Activated CD4-positive, alpha-beta T cell treated with anti-CD3 and anti-CD28 coated beads, Interleukin-2, amount 10 ng/mL, durations not matched to agents 7 days and 5 days (primary cell): ENCODE results near the gene OSBPL10. TPM values are rescaled to one million over a fixed set of nuclear protein-coding genes. Genes with fewer than 3 reads are reported as not detected.

ENCODE experiments used
- CTCF ChIA-PET: fragments of 350-600 bp; sonication (Branson Sonifier 250); formaldehyde crosslinking; loops from one replicate; lab custom pipeline; 2021; ENCODE audit warnings: antibody characterized with exemption; lab: Charles Lee
- POLR2A ChIA-PET: fragments of 350-600 bp; sonication (Branson Sonifier 250); formaldehyde crosslinking; loops from one replicate; lab custom pipeline; 2021; ENCODE audit warnings: antibody characterized with exemption; lab: Charles Lee
- DNase-seq: peaks from one replicate; pipeline ENCODE4 v3.0.0-alpha.2; 2020
- H3K27ac Mint-ChIP-seq: one replicate; pipeline ENCODE4 v1.8.0; 2021; ENCODE audit warnings: mild to moderate bottlenecking, moderate library complexity, mixed read lengths
- H3K27me3 Mint-ChIP-seq: one replicate; pipeline ENCODE4 v1.8.0; 2021; ENCODE audit warnings: mixed read lengths
- H3K36me3 Mint-ChIP-seq: one replicate; pipeline ENCODE4 v1.8.0; 2021; ENCODE audit warnings: low read depth, mixed read lengths
- H3K4me1 Mint-ChIP-seq: one replicate; pipeline ENCODE4 v1.8.0; 2021; ENCODE audit warnings: mixed read lengths
- H3K4me3 Mint-ChIP-seq: one replicate; pipeline ENCODE4 v1.8.0; 2021; ENCODE audit warnings: mild to moderate bottlenecking, moderate library complexity, mixed read lengths
- H3K9me3 Mint-ChIP-seq: one replicate; pipeline ENCODE4 v1.8.0; 2021; ENCODE audit warnings: mixed read lengths
- total RNA-seq, 2 experiments: library from RNA; stranded (reverse); gene quantifications; one replicate each; pipeline ENCODE4 v1.2.3, GENCODE V29; 2021

Gene OSBPL10
- total RNA-seq, 2 experiments from 2014 or later, result 0.89 to 1.1 TPM

DNA sequence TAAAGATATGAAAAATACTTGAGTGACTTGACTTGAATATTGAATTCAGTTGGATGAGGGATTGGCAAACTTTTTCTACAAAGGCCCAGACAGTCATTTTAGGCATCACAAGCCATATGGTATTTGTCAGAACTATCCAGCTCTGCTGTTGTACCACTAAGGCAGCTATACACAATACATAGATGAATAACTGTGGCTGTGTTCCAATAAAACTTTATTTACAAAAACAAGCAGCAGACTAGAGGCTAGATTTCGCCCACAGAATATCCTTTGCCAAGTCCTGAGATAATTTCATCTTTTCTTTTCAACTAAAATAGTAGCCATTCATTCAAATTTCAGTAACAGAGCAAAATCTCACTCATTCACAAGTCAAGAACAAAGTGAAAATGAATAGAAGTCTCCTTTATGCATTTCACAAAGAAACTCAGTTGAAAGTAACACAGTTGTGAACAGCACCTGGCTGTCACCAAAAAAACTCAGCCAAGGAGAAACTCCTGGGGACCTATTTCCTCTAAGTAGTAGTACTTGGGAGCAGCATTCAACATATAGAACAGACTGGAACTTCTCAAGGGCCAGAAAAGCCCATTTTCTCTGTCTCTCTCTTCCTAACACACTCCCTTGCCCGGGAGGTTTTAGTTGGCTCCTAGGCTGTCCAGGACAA, 56.3 kb downstream of the OSBPL10 start:
- peaks cover 8% of the 10 kb centered on the region for H3K36me3 Mint-ChIP-seq
- no peaks in the 10 kb centered on the region for H3K27me3 Mint-ChIP-seq
- no peak overlapping the region for H3K27ac Mint-ChIP-seq
- peaks cover 19% of the 10 kb centered on the region for H3K9me3 Mint-ChIP-seq
- H3K4me1 Mint-ChIP-seq, result peaks cover 22% of the 10 kb centered on the region
- no peak for DNase-seq
- ChIA-PET CTCF (interaction anchor here (0.6 kb wide), 1 partner anchor 46 kb away, joined by 3 read pairs; no protein-coding TSS in a partner anchor), POLR2A (no interaction called here)
- no peak overlapping the region for H3K4me3 Mint-ChIP-seq

DNA sequence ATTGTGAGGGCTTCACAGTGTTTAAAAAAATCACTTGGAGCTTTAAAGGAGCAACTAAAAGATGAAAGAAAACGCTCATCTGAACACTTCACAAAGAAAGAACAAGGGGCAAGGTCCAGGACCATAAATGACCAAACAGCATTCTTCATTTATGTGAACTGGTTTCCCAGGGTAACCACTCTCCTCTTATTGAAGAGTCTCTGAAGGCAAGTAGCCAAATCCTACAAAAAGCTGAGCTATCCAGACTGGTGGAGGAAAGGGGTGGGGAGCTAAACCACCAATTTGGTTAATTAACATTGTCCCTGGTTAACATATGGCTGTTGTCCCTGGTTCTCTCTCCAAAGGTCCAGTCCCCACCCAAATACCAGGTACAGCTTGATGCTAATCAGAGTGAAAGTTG, 58.1 kb downstream of the OSBPL10 start:
- H3K4me3 Mint-ChIP-seq, result no peak overlapping the region
- no peaks in the 10 kb centered on the region for H3K27me3 Mint-ChIP-seq
- H3K9me3 Mint-ChIP-seq, result peaks cover 32% of the 10 kb centered on the region
- H3K27ac Mint-ChIP-seq, result no peak overlapping the region
- peaks cover 14% of the 10 kb centered on the region for H3K36me3 Mint-ChIP-seq
- POLR2A ChIA-PET, result interaction anchor here (0.6 kb wide), 1 partner anchor 25 kb away, joined by 3 read pairs; no protein-coding TSS in a partner anchor
- CTCF ChIA-PET, result interaction anchor here (1.3 kb wide), 1 partner anchor 11 kb away, joined by 4 read pairs; no protein-coding TSS in a partner anchor
- H3K4me1 Mint-ChIP-seq, result peaks cover 35% of the 10 kb centered on the region
- DNase-seq, result no peak

DNA sequence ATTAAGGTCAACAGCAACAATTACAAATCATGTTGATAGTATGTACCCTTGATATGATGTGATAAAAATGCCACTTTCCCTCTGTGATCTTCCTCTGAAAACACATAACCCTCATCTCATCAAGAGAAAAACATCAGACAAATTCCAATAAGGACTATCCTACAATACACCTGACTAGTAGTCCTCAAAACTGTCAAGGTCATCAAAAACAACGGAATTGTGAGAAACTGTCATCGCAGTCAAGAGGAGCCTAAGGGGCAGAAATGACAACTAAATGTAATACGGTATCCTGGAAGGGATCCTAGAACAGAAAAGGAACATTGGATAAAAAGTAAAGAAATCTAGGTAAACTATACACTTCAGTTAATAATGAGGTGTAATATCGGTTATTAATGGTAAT, 59.2 kb downstream of the OSBPL10 start:
- no peak overlapping the region for H3K27ac Mint-ChIP-seq
- CTCF ChIA-PET, result no interaction called here
- POLR2A ChIA-PET, result no interaction called here
- H3K4me3 Mint-ChIP-seq, result no peak overlapping the region
- H3K36me3 Mint-ChIP-seq, result peaks cover 14% of the 10 kb centered on the region
- no peaks in the 10 kb centered on the region for H3K27me3 Mint-ChIP-seq
- H3K4me1 Mint-ChIP-seq, result peaks cover 36% of the 10 kb centered on the region
- H3K9me3 Mint-ChIP-seq, result peaks cover 32% of the 10 kb centered on the region
- no peak for DNase-seq

DNA sequence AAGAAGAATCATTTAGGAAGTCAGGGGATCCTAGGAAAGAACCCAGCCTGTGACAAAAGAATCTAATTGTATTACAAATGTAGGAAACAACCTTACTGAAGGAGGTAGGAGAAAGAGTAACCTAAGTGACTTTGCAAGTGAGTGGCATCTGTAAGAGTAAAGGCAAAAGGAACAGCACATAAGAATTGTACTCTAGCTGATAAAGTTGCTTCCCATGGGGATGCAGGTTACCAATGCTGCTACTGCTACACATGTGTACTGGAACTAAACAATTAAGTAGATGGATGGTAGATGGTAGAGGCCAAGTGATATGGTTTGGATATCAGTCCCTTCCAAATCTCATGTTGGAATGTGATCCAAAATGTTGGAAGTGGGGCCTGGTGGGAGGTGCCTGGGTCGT, 60.8 kb downstream of the OSBPL10 start:
- Mint-ChIP-seq H3K27ac (no peak overlapping the region), H3K4me3 (no peak overlapping the region), H3K4me1 (peaks cover 42% of the 10 kb centered on the region), H3K9me3 (peaks cover 34% of the 10 kb centered on the region), H3K36me3 (peaks cover 14% of the 10 kb centered on the region), H3K27me3 (no peaks in the 10 kb centered on the region)
- ChIA-PET POLR2A (no interaction called here), CTCF (no interaction called here)
- no peak for DNase-seq

DNA sequence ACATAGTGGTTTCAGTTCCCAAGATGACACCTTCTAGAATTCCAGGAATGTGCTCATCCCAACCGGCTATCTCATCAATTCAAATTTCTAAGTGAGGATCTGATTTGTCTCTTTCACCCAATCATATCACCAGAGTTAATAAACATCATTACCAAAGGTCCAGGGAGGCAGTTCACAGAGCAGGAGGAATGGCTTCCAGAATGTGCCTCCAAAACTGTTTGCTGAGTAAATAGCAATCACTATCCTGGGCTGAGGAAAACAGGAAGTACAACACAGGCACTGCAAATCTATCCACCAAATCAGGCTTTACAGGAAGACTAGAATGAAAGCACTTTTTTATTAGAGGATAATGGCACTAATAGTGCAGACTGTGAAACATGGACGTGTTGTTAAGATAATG, 61.5 kb downstream of the OSBPL10 start:
- ChIA-PET POLR2A (no interaction called here), CTCF (no interaction called here)
- Mint-ChIP-seq H3K36me3 (peaks cover 14% of the 10 kb centered on the region), H3K27ac (no peak overlapping the region), H3K27me3 (no peaks in the 10 kb centered on the region), H3K9me3 (peaks cover 36% of the 10 kb centered on the region), H3K4me3 (no peak overlapping the region), H3K4me1 (peaks cover 39% of the 10 kb centered on the region)
- DNase-seq, result no peak

DNA sequence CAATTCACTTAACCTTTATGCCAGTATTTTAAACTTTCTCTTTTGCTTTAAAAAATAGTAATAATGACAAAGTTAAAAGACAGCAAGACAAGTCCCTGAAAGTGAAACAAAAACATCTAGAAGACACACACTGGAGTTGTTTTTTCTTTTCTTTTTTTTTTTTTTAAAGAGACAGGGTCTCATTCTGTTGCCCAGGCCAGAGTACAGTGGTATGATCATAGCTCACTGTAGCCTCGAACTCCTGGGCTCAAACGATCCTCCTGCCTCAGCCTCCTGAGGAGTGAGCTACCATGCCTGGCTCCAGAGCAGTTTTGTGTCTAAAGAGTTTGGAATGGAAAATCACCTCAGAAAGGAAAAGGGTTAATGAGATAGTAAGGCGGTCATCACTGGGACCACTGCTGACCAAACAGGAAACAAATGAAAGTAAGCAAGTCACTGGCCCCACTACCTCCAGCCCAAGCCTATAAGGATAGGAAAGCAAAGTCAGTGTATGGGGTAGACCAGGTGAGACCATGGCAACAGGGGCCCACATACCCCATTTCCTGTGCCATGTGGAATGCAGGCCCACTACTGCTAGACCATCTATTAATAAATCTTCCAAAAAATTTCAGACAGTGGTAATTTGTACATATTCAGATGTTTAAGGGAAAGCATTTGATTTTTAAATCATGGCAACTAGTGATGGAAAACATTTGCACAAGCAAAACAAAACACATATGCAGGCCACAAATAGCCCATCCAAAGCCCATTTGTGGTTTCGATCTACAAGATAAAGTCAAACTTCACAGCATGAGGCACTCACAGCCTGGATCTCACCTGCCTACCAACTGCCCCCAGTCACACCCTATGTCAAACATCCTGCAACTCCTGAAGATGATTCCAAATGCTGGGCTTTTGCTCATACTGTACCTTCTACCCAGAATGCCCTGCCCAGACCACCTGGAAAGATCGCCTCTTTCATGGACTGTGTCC, 62.6 kb downstream of the OSBPL10 start:
- Mint-ChIP-seq H3K27ac (peak overlapping the region; percentile 91), H3K36me3 (peaks cover 14% of the 10 kb centered on the region), H3K4me1 (peaks cover 39% of the 10 kb centered on the region), H3K4me3 (peak overlapping the region; percentile 44), H3K9me3 (peaks cover 36% of the 10 kb centered on the region), H3K27me3 (no peaks in the 10 kb centered on the region)
- ChIA-PET CTCF (interaction anchor here (0.6 to 1.4 kb wide), 2 partner anchors 21 to 29 kb away, joined by 3 read pairs; no protein-coding TSS in a partner anchor), POLR2A (interaction anchor here (0.6 kb wide), 1 partner anchor 274 kb away, joined by 3 read pairs; no protein-coding TSS in a partner anchor)
- no peak for DNase-seq

DNA sequence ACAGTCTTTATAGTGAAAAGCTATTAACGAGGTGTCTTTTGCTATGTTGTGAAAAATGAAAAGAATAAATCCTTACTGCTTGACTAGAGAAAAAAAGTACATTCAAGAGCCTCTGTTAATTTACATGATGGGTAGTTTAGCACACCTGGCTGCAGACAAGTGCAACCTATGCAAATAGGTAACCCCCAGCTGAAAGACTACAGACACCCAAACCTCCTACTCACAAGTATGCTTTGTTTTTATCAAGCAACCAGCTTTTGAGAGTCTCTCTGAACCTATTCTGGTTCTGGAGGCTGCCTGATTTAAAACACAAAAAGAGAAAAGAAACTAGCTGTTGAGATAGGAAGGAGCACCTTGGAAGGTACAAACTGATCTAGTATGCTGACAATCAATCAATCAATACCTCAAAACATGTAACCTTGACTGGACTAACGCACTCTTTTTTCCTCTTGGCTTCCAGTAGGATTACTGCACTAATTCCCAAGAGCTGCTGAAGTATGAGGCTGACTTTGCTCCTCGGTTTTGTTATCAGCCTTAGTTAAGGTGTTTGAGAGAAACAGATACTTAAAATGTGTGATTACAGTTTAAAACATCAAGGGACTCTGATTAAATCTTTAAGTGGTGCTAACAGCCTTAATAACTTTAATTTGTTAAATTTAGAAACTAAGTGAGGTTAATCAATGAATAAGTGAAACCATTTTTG, 63.6 kb downstream of the OSBPL10 start:
- H3K9me3 Mint-ChIP-seq, result peaks cover 37% of the 10 kb centered on the region
- H3K4me1 Mint-ChIP-seq, result peaks cover 39% of the 10 kb centered on the region
- no peaks in the 10 kb centered on the region for H3K27me3 Mint-ChIP-seq
- ChIA-PET CTCF (interaction anchor here (0.6 to 1.4 kb wide), 2 partner anchors 20 to 28 kb away, joined by 3 read pairs; no protein-coding TSS in a partner anchor), POLR2A (interaction anchor here (0.6 kb wide), 1 partner anchor 273 kb away, joined by 3 read pairs; no protein-coding TSS in a partner anchor)
- H3K4me3 Mint-ChIP-seq, result peak overlapping the region; percentile 36
- peaks cover 14% of the 10 kb centered on the region for H3K36me3 Mint-ChIP-seq
- DNase-seq, result no peak
- peak overlapping the region; percentile 83 for H3K27ac Mint-ChIP-seq

DNA sequence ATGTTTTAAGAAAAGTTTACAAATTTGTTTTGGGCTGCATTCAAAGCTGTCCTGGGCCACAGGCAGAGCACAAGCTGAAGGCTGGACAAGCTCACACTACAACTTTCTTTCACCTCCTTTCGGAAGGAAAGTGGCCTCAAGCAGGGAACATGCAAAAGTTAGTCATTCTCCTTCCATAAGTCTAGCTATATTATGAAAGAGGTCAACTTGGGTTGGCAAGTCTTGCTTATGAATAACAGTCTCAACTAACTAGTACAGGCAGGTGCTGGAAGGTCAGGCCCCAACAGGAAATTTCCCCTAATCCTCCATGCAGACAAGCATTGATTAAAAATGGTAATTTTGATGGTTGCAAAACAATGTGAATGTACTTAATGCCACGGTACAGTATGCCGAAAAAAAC, 69.4 kb downstream of the OSBPL10 start:
- POLR2A ChIA-PET, result no interaction called here
- Mint-ChIP-seq H3K4me1 (peaks cover 5% of the 10 kb centered on the region), H3K4me3 (no peak overlapping the region), H3K36me3 (no peaks in the 10 kb centered on the region), H3K9me3 (peaks cover 8% of the 10 kb centered on the region), H3K27ac (no peak overlapping the region), H3K27me3 (no peaks in the 10 kb centered on the region)
- CTCF ChIA-PET, result interaction anchor here (0.6 to 0.9 kb wide), 2 partner anchors 17 to 152 kb away, joined by 3 to 5 read pairs; no protein-coding TSS in a partner anchor
- DNase-seq, result no peak

DNA sequence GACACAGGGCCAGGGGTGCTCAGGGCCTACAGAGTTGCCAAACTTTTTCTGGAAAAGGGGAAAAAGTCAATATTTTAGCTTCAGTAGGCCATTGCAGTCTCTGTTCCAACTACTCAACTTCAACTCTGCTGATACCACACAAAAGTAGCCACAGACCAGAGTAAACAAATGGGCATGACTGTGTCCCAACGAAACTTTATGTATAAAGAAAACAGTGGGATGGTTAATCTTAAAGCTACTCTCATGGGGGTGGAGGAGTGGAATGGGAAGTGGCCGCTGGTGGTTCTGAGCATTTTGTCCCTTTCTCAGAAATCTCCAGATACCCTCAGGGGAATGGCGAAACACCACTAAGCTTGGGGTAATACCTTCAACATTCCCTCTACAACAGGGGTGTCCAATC, 69.9 kb downstream of the OSBPL10 start:
- no peaks in the 10 kb centered on the region for H3K36me3 Mint-ChIP-seq
- H3K4me3 Mint-ChIP-seq, result no peak overlapping the region
- ChIA-PET CTCF (interaction anchor here (0.9 kb wide), 1 partner anchor 16 kb away, joined by 5 read pairs; no protein-coding TSS in a partner anchor), POLR2A (no interaction called here)
- DNase-seq, result no peak
- no peak overlapping the region for H3K27ac Mint-ChIP-seq
- H3K9me3 Mint-ChIP-seq, result peaks cover 8% of the 10 kb centered on the region
- H3K27me3 Mint-ChIP-seq, result no peaks in the 10 kb centered on the region
- H3K4me1 Mint-ChIP-seq, result no peaks in the 10 kb centered on the region

DNA sequence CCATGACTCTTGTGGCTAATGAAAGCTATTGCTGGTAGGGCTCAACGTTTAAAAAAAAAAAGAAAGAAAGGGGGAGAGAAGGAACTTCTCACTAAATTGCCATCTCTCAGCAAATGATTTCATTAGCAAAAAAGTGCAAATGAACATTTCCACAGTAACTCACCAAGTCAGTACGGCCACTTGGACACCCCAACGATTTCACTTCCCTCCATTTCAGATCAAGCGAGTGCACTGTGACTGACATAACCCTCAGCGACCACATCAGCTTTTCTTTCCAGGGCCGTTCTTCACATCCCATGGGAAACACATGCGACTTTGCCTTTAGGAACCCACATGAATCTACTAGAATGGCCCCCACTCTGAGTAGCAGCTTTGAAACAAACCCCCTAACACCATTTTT, 71.6 kb downstream of the OSBPL10 start:
- H3K27me3 Mint-ChIP-seq, result no peaks in the 10 kb centered on the region
- H3K4me3 Mint-ChIP-seq, result no peak overlapping the region
- ChIA-PET POLR2A (no interaction called here), CTCF (no interaction called here)
- no peaks in the 10 kb centered on the region for H3K36me3 Mint-ChIP-seq
- no peak overlapping the region for H3K27ac Mint-ChIP-seq
- peaks cover 3% of the 10 kb centered on the region for H3K9me3 Mint-ChIP-seq
- DNase-seq, result no peak
- H3K4me1 Mint-ChIP-seq, result peaks cover 7% of the 10 kb centered on the region

DNA sequence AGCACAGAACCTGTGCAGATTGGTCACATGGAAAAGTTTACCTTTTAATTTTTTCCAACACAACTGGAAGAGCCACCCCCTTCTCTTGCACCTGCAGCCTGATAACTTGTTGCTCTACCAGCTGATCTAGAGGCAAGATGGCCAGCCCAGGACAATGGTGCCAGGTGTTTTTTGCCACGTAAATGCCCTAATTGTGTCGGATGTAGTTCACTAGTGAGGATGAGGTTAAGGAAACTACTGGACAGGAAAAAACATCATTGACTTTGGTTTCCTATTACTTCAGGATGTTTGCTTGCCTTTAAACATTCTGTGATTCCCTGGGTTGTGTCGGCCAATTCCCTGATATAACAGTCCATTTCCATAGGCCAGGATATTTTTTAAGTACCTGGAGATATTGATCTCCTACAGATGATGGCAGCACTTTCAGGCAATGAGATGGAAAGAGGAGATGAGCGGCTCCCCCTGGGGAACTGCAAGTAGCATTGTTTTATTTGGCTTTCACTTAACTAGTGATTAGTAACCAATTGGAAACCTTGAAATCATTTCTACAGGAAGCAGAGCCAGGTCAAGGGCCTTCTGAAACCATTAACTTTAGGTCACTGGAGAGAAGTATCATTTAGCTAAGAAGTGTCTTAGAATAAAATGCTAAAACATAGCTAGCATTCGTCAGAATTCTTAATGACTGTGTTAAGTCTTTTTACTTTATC, 72.5 kb downstream of the OSBPL10 start:
- Mint-ChIP-seq H3K4me3 (no peak overlapping the region), H3K9me3 (peaks cover 3% of the 10 kb centered on the region), H3K27me3 (no peaks in the 10 kb centered on the region), H3K36me3 (no peaks in the 10 kb centered on the region), H3K27ac (no peak overlapping the region), H3K4me1 (peaks cover 16% of the 10 kb centered on the region)
- POLR2A ChIA-PET, result no interaction called here
- CTCF ChIA-PET, result interaction anchor here (1.0 kb wide), 1 partner anchor 110 kb away, joined by 3 read pairs; no protein-coding TSS in a partner anchor
- DNase-seq, result no peak

DNA sequence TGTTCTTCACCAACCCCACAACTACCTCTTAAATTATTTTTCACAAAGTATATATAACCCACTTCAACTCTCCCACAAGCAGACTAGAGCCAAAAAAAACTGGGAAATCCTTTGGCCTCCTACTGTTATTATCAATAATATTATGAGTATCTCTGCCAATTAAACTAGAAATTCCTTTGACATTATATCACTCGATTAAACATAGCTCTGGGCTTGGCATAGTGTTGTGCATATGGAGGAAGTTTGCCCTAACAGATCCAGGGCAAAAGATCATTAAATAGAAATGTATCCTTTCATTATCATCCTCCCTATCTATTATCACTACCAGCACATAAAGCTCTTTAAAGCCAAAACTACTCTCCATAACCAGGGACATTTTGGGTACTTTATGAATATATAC, 74.9 kb downstream of the OSBPL10 start:
- Mint-ChIP-seq H3K27ac (no peak overlapping the region), H3K27me3 (no peaks in the 10 kb centered on the region), H3K9me3 (no peaks in the 10 kb centered on the region), H3K36me3 (no peaks in the 10 kb centered on the region), H3K4me1 (peaks cover 28% of the 10 kb centered on the region), H3K4me3 (no peak overlapping the region)
- no peak for DNase-seq
- ChIA-PET POLR2A (no interaction called here), CTCF (no interaction called here)
